Subcutaneous abdominal adipose tissue (tissue), 5 donors: ENCODE data around the gene LARP1.
"Not testable (repeated sequence)": the region's sequence is repeated elsewhere in the genome, so short reads cannot be mapped to it uniquely, and the experiment has no call there.

ENCODE experiments used
- H3K27ac ChIP-seq: one replicate; pipeline ENCODE4 v1.7.0; 2013; ENCODE audit warnings: low read depth, mild to moderate bottlenecking, inconsistent platforms, low read length, moderate library complexity
- H3K27me3 ChIP-seq, 5 donors: one replicate each; pipeline ENCODE4 v1.7.0; 2013; ENCODE audit warnings: low read length in 5 of 5, inconsistent platforms in 1 of 5; ENCODE audit not compliant: control insufficient read depth in 5 of 5, insufficient read depth in 4 of 5
- H3K36me3 ChIP-seq, 5 donors: one replicate each; pipeline ENCODE4 v1.7.0; 2013; ENCODE audit warnings: low read length in 5 of 5; ENCODE audit not compliant: control insufficient read depth in 5 of 5, insufficient read depth in 5 of 5
- H3K4me1 ChIP-seq, 5 donors: one replicate each; pipeline ENCODE4 v1.7.0; 2013; ENCODE audit warnings: low read length in 5 of 5, mild to moderate bottlenecking in 3 of 5, moderate library complexity in 1 of 5; ENCODE audit not compliant: control insufficient read depth in 5 of 5, insufficient read depth in 5 of 5
- H3K4me3 ChIP-seq, 5 donors: one replicate each; pipeline ENCODE4 v1.7.0; 2013; ENCODE audit warnings: low read length in 5 of 5, low read depth in 1 of 5
- H3K9ac ChIP-seq, 5 donors: one replicate each; pipeline ENCODE4 v1.7.0; 2013; ENCODE audit warnings: low read length in 5 of 5, mild to moderate bottlenecking in 4 of 5, moderate library complexity in 3 of 5
- H3K9me3 ChIP-seq, 5 donors: one replicate each; pipeline ENCODE4 v1.7.0; 2013; ENCODE audit warnings: low read length in 5 of 5; ENCODE audit not compliant: control insufficient read depth in 5 of 5
- donor health status: healthy.
- donor health status: healthy.
- donor health status: healthy.
- donor health status: healthy.
- donor health status: healthy.

Gene LARP1

DNA sequence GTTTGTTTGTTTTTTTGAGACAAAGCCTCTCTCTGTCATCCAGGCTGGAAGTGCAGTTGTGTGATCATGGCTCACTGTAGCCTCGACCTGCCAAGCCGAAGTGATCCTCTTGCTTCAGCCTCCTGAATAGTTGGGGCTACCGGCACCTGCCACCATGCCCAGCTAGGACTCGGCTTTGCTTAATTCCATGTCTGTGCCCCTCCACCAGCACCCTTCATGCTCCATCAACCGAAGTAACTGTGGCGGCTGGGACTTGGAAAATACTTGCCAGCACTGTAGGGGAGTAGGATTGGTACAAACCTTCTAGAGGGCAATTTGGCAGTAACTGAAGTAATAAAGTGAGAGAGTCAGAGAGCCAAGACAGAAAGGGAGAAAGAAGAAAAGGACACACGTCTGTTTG is 76.3 kb downstream of the LARP1 start:
- Histone ChIP-seq H3K4me1 (peaks cover 4 to 14% (median 9%) of the 10 kb centered on the region in 5 donors), H3K36me3 (peaks cover 0 to 53% (median 44%) of the 10 kb centered on the region in 5 donors), H3K27me3 (no peaks in the 10 kb centered on the region), H3K9me3 (no peaks in the 10 kb centered on the region), H3K27ac (no peak overlapping the region), H3K9ac (no peak overlapping the region), H3K4me3 (no peak overlapping the region)

DNA sequence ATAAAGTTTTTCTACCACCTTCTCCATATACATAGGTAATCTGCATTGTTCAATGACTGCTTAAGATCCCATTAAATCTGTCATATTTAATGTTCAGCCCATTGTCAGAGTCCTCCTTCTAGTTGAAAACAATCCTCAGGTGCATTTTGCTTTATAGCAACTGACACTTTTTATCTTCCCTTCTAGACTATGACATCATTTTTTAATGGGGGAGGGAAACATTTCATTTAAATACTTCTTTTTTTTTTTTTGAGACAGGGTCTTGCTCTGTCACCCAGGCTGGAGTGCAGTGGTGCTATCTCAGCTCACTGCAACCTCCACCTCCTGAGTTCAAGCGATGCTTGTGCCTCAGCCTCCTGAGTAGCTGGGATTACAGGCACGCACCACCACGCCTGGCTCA is 77.6 kb downstream of the LARP1 start:
- H3K4me3 ChIP-seq, H3K27ac ChIP-seq, H3K27me3 ChIP-seq, H3K9me3 ChIP-seq, H3K9ac ChIP-seq: not testable (repeated sequence)
- Histone ChIP-seq H3K4me1 (peaks cover 4 to 22% (median 13%) of the 10 kb centered on the region in 5 donors), H3K36me3 (peaks cover 0 to 55% (median 40%) of the 10 kb centered on the region in 5 donors)

DNA sequence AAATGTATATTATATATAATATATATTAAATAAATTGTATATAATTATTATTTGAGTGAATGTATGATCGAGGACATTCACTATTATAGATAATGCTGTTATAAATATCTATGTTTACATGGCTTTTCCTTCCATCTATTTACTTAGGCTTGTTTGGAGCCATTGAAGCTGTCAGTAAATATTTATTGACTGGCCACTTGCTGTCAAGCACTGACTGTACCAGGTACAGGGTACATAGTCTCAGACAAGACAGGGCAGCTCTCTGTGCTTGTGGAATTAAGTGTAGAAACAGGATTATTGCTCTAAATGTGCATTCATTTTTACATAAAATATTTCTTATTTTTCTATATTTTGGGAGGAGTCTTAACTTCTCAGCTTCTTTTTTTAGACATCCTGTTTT is 78.9 kb downstream of the LARP1 start:
- Histone ChIP-seq H3K27ac (peak overlapping the region; percentile 83), H3K36me3 (peaks cover 0 to 50% (median 37%) of the 10 kb centered on the region in 5 donors), H3K9me3 (no peaks in the 10 kb centered on the region), H3K4me1 (peaks cover 4 to 27% (median 16%) of the 10 kb centered on the region in 5 donors), H3K4me3 (no peak overlapping the region), H3K27me3 (no peaks in the 10 kb centered on the region), H3K9ac (no peak overlapping the region)

DNA sequence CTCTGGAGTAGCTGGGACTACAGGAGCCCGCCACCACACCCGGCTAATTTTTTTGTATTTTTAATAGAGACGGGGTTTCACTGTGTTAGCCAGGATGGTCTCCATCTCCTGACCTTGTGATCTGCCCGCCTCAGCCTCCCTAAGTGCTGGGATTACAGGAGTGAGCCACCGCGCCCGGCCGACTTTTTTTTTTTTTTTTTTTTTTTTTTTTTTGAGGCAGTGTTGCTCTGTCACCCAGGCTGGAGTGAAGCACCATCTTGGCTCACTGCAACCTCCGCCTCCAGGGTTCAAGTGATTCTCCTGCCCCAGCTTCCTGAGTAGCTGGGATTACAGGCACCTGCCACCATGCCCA is 80.5 kb downstream of the LARP1 start:
- H3K9me3 ChIP-seq, H3K9ac ChIP-seq, H3K4me3 ChIP-seq, H3K27me3 ChIP-seq: not testable (repeated sequence)
- Histone ChIP-seq H3K4me1 (peaks cover 4 to 27% (median 16%) of the 10 kb centered on the region in 5 donors), H3K36me3 (peaks cover 0 to 33% (median 21%) of the 10 kb centered on the region in 5 donors), H3K27ac (peak overlapping the region; percentile 78)

DNA sequence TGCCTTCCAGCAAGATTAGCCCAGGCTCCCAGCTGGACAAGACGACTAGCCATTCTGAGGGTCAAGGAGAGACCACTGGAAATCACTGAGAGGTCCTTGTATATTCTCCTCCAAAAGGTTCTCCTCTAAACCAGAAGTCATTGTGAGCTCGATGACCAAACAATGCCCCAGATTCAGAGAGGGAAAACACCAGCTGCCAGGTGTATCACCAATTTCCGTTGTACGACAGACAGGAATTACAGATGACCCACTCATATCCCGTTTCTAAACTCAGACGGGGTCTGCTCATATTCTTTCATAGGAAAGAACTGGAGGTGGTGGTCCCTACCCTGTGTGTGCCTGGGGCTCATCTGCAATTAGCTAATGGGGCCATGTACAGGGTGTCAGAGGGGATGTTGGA is 81.0 kb downstream of the LARP1 start:
- Histone ChIP-seq H3K27ac (peak overlapping the region; percentile 78), H3K9me3 (no peaks in the 10 kb centered on the region), H3K9ac (no peak overlapping the region), H3K4me3 (no peak overlapping the region), H3K36me3 (peaks cover 0 to 28% (median 16%) of the 10 kb centered on the region in 5 donors), H3K4me1 (peaks cover 4 to 27% (median 17%) of the 10 kb centered on the region in 5 donors), H3K27me3 (no peaks in the 10 kb centered on the region)

DNA sequence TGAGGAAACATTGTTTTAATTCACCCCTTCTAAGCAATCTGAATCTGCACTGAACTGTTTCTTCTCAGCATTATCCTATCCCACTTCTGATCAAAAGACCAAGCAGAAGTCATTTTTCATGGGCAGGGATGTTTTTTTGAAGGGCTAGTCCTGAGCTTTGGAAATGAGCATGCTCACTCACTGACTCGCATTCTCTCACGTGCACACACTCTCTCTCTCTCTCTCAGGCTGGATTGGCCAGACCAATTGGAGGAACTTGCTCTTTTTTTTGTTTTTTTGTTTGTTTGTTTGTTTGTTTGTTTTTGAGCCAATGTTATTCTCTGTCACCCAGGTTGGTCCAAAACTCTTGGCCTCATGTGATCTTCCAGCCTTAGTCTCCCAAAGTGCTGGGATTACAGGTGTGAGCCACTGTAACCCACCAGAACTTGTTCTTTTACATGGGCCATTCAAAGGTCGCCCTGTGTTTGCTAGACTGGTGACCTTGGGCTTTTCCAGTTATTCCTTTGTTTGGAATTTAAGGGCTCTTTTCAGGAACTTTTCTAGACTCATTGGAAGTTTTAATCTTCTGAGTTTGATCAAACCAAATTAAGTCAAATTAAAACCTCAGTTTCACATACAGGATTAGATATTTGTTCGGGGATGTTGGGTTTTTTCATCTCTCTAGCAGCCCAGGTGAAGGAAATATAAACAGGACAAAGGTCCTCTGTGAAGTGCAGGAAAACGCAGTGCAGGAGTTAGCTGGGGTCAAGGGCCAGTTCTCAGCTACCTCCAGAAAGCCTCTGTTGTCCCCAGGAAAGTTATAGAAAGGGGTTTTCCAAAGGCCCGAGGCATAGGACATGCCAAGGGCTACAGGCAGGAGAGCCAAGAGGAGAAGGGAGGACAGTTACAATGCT is 82.1 kb downstream of the LARP1 start:
- Histone ChIP-seq H3K4me1 (peaks cover 4 to 27% (median 18%) of the 10 kb centered on the region in 5 donors), H3K27me3 (no peaks in the 10 kb centered on the region), H3K9me3 (no peaks in the 10 kb centered on the region), H3K4me3 (no peak overlapping the region), H3K9ac (no peak overlapping the region), H3K27ac (peak overlapping the region; percentile 78), H3K36me3 (peaks cover 0 to 21% (median 10%) of the 10 kb centered on the region in 5 donors)

DNA sequence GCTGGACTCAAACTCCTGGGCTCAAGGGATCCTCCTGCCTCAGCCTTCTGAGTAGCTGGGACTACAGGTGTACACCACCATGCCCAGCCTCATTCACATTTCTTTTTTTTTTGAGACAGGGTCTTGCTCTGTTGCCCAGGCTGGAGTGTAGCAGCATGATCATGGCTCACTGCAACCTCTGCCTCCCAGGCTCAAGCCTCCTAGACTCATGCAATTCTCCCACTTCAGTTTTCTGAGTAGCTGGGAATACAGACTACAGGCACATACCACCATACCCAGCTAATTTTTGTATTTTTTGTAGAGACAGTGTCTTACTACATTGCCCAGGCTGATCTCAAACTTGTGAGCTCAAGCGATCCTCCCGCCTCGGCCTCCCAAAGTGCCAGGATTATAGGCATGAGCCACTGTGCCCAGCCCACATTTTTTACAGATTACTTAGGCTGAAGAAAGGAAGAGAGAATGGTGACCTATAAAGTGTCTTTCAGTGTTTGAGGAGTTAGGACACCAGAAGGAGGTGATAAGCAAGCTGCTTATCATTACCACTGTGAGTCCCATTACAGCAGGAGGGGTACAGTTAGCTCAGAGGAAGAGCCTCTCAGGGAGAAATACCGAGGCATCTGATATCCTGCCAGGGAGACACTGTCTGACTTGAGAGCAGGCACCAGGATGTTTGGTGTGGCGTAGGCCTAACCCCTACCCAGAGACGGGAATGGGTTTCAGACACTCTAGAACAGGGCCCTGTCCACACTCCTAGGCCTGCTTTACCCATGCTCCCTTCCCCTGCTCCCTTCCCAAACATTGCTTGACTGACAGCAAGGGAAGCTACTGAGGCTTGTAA is 85.5 kb downstream of the LARP1 start:
- H3K27ac ChIP-seq: no peak overlapping the region

DNA sequence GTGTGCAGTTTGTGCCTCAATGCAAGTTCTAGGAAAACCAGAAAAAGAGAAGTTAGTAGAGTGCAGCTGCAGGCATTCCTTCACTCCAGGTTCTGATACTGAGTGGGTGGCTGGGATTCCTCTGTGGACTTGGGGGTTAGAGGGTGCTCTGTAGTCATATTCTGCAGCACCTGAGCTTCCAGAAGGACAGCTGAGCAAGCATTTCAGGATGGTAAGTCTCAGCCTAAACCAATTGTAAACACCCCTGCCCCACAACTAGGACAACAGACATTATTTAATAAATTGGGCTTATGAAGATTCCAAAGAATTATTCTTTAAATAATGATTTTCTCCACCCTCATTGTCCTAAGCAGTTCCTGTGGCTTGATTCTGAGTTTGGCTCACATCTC is 86.1 kb downstream of the LARP1 start:
- Histone ChIP-seq H3K4me3 (no peak overlapping the region), H3K4me1 (peaks cover 0 to 16% (median 13%) of the 10 kb centered on the region in 5 donors), H3K36me3 (peaks cover 5 to 17% (median 5%) of the 10 kb centered on the region in 5 donors), H3K27ac (no peak overlapping the region), H3K27me3 (no peaks in the 10 kb centered on the region), H3K9me3 (no peaks in the 10 kb centered on the region), H3K9ac (no peak overlapping the region)

More for the DNA sequence above, 85.5 kb downstream of the LARP1 start:
- Histone ChIP-seq H3K4me3 (no peak overlapping the region), H3K4me1 (peaks cover 0 to 21% (median 14%) of the 10 kb centered on the region in 5 donors), H3K9ac (no peak overlapping the region), H3K27me3 (no peaks in the 10 kb centered on the region), H3K36me3 (peaks cover 5 to 19% (median 5%) of the 10 kb centered on the region in 5 donors), H3K9me3 (no peaks in the 10 kb centered on the region)

DNA sequence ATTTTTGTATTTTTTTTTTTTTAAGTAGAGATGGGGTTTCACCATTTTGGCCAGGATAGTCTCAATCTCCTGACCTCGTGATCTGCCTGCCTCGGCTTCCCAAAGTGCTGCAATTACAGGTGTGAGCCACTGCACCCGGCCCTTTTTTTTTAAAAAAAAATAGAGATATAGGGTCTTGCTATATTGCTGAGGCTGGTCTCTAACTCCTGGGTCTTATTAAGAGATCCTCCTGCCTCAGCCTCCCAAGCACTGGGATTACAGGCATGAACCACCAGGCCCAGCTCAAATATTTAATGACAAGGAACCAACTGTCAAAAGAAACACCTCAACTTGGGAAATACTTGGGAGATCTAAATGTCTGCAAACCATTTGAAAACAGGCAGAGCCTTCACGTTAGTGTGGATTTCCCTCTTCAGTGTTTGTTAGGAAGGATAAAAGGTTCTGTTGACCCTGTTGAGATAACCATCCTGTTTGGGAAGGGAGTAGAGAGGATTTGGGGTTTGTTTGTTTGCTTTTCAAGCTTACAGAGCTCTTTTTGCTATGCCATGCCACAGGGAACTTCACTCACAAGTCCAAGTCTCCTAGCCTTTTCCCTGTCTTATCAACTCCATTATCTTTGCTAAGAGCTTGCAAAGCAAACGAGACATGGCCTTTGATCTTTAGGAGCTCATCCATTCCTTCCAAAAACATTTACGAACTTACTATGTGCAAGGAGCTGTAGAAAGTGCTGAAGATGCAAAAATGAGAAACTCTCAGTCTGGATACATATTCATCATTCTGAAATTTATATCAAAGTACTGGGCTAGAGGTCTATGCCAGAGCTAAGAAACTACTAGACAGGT is 87.7 kb downstream of the LARP1 start:
- H3K4me1 ChIP-seq: peaks cover 0 to 11% (median 8%) of the 10 kb centered on the region in 5 donors
- H3K9ac ChIP-seq: no peak overlapping the region
- no peak overlapping the region for H3K4me3 ChIP-seq
- no peaks in the 10 kb centered on the region for H3K9me3 ChIP-seq
- H3K36me3 ChIP-seq: peaks cover 0 to 8% (median 4%) of the 10 kb centered on the region in 5 donors
- H3K27me3 ChIP-seq: no peaks in the 10 kb centered on the region
- no peak overlapping the region for H3K27ac ChIP-seq
